GM19455 (cell line): ENCODE measurements around the gene OR52E4.

Experiments used
- ATAC-seq: cut with Tn5 transposase; IDR thresholded peaks from one replicate; pipeline ENCODE4 v1.9.1; 2021; ENCODE audit not compliant: unreplicated experiment

Gene OR52E4

GRCh38 chr11:5928811-5929210 lies 48.4 kb downstream of the OR52E4 start:
- ATAC-seq: no peak

- ATAC-seq: no peak
These were observed 49.3 kb downstream of the OR52E4 start for GRCh38 chr11:5929571-5930368.

- no peak for ATAC-seq
These were observed 50.2 kb downstream of the OR52E4 start for GRCh38 chr11:5930614-5931013.

GRCh38 chr11:5931061-5931460 lies 50.6 kb downstream of the OR52E4 start:
- no peak for ATAC-seq

- ATAC-seq: no peak
These were observed 52.2 kb downstream of the OR52E4 start for GRCh38 chr11:5932671-5933070.

- ATAC-seq: no peak
These were observed 52.7 kb downstream of the OR52E4 start for GRCh38 chr11:5933116-5933515.
